Hippocampal formation (tissue), 2 donors: ENCODE results near the gene DPH5.

Experiments used
- DNase-seq, 2 donors: peaks; one replicate each; lab custom pipeline; 2025; lab: John Stamatoyannopoulos, UW

Gene DPH5

GRCh38 chr1:100942304-100943046, 83.1 kb downstream of the DPH5 start:
- no peak for DNase-seq

- no peak for DNase-seq
Observed at GRCh38 chr1:100941580-100942216, 83.9 kb downstream of the DPH5 start.

- no peak for DNase-seq
Observed at GRCh38 chr1:100941098-100941527, 84.5 kb downstream of the DPH5 start.
